Activated CD8-positive, alpha-beta memory T cell treated with anti-CD3 and anti-CD28 coated beads, Interleukin-2, amount 50 U/mL, for 4 hours (primary cell): Measurements from ENCODE around the gene NOTCH4.

Source experiments
- DNase-seq: peaks from one replicate; pipeline ENCODE4 v3.0.0-alpha.2; 2020

The NOTCH4 gene

DNA sequence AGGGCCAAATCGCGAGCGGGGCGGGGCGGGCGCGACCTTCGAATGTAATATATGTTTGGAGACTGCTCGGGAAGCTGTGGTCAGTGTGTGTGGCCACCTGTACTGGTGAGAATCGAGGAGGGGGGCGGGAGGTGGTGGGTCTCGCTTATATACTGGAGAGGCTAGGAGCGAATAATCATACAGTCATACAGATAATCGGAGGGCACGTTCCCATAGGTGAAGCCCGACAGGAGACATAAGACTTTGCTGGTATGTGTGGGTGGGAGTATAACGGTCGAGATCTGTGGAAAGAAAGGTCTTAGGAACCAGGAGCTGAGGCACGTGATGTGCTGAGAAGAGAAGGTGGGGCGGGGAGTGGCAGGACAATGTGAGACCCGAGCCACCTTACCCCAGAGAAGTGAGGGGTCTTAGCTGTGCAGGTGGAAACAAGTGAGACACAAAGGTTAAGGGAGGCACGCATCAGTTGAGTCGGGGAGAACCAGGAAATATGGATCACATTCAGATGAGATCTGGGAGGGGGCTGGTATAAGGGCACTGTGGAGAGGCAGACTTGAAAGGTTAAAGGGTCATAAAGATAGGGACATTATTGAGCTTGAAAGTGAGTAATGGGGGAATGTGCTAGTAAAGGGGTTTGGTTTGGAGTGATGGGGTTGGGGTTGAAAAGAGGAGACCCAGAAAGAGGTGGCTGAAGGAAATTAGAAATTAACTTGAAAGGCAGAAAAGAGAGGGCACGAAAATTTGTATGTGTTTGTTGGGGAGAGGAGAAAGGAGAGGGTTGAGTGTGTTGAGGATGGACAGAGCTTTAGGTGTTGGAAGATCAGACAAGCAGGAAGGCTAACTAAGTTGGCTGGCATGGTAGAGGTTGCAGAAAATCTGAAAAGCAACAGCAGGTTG lies 45.1 kb downstream of the NOTCH4 start:
- no peak for DNase-seq

GRCh38 chr6:32177788-32178546 lies 45.9 kb downstream of the NOTCH4 start, which contains the start of gene RNF5:
RNF5 (plus strand) TSS chr6:32178405; CDS start chr6:32178512, 107 bp downstream.
- peak; percentile 87 for DNase-seq

- peak; percentile 30 for DNase-seq
Measured at GRCh38 chr6:32177183-32177787, 46.6 kb downstream of the NOTCH4 start.

GRCh38 chr6:32176476-32177182 lies 47.2 kb downstream of the NOTCH4 start:
- no peak for DNase-seq

DNA sequence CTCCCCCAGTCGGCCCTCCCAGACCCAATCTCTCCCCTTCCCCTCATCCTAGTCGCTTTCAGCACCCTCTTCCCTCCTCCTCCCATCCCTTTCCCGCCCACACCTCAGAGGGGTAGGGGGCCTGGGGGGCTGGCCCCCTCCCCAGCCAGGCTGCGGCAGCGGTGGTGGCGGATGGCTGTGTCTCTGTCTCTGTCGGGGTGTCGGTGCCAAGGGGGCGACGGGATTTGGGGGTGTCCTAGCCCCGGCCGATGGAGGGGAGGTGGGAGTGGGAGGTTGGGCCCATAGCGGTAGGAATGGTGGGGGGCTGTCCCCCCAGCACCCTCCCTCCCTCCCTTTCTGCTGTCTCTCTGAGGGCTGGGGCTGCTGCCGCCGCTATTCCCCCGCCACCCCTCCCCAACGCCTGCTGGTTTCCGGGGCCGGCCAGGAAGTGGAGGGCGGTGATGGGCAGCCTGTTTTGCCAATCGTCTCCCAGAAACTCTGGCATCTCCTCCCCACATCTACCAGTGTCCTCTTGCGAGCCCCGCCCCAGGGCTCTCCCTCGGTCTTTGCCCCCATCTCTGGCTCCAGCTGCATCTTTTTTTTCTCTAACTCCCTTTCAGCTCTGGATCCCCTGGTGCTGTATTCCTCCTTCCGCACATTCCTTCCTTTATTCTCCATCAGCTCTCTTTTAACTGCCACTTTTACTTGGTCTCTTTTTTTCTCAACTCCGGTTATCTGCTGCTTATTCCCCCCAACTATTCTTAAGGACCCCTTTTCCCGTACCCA lies 48.0 kb downstream of the NOTCH4 start, which contains the start of gene AGPAT1:
TSS of gene AGPAT1 (minus strand) at position 374 of the 765 bp plus-strand sequence. CDS start 4,588 bp downstream, outside the sequence.
- peak; percentile 96 for DNase-seq

DNA sequence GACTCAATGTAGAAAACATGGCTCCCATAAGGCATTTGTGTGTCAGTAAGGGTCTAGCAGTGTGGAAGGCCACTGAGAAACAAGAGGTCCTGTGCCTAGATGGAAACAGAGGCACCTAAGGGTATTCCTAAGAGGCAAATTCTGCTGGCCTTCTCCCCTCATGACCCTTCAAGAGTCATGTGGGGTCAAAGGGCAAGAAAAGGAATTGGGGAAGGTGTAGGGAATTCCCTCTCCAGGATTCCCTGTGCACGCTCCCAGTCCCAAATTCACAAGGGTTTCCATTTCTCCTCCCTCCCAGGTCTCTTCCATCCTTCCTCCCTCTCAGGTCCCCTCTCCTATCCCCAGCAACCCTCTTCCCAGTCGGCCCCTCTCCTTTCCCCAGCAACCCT lies 48.6 kb downstream of the NOTCH4 start:
- DNase-seq: no peak

DNA sequence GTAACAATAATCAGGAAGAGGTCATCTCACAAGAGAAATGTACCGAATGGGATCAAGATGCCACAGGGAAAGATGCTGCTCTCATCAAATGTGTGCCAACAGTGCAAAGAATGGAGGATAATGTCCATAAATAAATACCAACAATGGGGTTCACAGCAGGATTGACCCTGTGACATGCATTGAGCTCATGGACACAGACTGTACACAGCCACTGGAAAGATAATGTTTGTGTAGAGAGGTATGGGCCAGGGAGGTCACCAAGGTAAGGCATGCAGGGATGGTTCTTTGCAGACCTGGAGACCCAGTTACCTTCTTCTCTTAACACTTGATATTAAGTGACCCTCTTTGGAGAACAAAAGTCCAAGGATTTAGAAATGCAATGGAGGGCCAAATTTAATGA lies 49.5 kb downstream of the NOTCH4 start:
- no peak for DNase-seq

DNA sequence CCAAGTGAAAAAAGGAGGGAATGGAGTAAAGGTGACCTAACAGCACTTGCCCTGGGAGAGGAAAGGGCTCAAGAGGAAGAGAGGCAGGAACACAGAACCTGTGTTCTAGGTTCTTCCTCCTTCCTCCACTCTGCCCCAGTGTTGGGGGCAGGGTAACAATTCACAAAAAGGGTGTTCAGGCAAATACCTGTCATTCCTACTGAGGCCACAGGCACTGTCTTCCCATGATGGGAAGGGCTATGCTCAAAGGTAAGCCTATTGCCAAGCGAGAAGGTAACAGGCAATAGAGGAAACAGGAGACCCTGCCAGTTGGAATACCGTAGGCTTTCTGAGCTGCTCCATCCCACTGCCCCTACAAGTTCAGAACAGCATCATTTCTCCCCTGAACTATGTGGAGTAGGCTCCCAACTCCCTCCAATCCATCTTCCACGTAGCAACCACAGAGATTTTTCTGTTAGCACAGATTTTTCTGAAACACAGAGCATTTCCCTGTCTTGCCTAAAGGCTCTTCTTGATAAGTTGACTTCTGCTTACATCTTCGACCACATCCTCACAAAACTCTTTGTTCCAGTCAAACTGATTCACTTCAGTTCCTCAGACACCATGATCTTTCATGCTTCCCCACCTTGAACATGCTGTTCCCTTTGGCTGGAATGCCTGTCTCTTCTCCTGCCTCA lies 50.7 kb downstream of the NOTCH4 start:
- DNase-seq: no peak

GRCh38 chr6:32171234-32171633 lies 52.6 kb downstream of the NOTCH4 start:
- DNase-seq: no peak

DNA sequence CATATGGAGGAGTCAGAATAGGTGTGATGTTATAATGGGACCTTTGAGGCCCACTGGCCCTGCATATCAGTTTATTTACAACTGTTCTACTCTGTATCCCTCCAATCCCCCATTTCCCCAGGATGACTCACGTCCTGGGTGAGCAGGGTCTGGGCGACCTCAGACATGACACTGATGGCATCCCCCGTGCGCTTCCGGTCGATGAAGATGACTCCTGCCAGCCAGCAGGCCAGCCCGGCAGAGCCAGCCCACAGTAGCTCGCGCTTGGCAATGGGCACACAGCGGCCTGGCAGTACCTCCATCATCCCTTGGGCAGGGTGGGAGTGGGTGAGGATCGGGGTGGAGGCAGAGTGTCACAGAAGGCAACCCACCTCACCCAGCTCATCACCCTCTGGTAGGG lies 53.6 kb downstream of the NOTCH4 start:
- DNase-seq: no peak

- no peak for DNase-seq
Measured at GRCh38 chr6:32168807-32169591, 54.9 kb downstream of the NOTCH4 start.

DNA sequence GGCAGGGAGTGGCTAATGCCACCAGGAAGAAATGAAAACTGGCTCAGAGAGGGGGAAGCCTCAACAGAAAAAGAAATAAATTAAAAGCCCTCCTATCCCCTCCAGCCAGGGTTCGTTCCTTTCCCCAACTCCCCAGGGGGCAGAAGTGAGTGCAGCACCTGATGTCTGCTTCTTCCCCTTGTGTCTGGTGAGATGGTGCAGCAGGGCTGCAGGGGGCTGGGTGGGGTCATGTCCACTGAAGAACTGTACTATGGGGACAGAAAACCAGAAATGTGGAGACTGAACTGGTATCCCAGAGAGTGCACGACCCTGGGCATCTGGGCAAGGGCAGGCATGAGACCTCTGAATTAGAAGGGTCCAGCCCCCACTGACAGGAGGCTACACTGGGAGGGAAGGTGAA lies 55.5 kb downstream of the NOTCH4 start:
- DNase-seq: no peak

- DNase-seq: no peak
Measured at GRCh38 chr6:32167761-32168262, 56.1 kb downstream of the NOTCH4 start.

GRCh38 chr6:32167154-32167760 lies 56.6 kb downstream of the NOTCH4 start:
- DNase-seq: no peak

- no peak for DNase-seq
Measured at GRCh38 chr6:32166411-32167061, 57.3 kb downstream of the NOTCH4 start.

- DNase-seq: no peak
Measured at GRCh38 chr6:32164295-32164694, 59.6 kb downstream of the NOTCH4 start, which contains the start of gene EGFL8. EGFL8 (plus strand) TSS chr6:32164595; CDS start chr6:32166166, 1,571 bp downstream.

DNA sequence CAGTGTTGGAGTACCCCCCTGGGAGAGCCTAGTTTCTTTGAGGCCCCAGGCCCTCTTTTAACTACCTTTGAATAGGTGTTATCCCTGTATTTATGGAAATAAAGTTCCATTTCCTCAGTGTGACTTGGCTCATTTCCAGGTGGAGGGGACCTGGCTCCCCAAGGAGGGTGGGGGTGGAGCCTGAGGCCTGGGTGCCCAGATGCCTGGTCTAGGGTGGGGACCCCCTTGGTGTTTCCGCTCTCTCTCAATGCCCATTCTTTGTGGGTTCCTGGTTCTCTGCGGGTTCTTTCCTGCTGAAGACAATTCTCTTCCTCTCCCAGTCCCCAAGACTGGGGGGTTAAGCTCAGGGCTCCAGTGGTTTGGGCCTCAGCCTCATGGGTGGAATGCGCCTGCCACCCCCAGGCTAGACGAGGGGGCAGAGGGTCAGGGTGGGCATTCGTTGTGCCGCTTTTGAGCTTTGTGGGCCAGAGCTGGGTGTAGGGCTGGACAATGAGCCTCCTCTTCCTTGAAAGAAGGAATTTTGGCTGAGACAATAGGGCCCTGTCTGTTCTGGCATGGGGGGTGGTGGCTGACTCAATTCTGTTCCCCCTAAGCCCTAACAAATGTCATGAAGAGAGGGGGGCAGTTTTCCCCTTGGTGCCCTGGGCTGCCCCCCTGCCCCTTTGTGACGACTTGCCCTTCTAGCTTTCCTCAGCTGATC lies 60.2 kb downstream of the NOTCH4 start:
- DNase-seq: no peak

DNA sequence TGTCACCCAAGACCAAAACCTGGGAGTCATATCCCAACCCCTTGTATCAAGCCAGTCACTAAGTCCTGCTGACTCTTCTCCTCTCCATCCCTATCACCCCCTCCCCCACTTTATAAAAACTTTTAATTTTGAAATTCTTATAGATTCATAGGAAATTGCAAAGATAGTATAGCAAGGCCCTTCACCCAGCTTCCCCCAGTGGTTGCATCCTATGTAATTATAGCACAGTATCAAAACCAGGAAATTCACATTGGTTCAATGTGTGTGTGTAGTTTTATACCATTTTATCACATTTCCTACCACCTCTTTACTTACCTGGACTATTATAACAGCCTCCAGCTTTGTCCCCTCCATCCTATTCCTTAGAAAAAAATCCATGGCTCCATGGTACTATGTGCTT lies 65.8 kb downstream of the NOTCH4 start:
- no peak for DNase-seq

- DNase-seq: no peak
Measured at GRCh38 chr6:32156891-32157290, 67.0 kb downstream of the NOTCH4 start.
